WTC11 (cell line): Measurements from ENCODE around the gene FOXRED1. TPM values are rescaled to one million over a fixed set of nuclear protein-coding genes. Genes with fewer than 3 reads are reported as not detected.
A peak's percentile ranks its signal among the peaks of the same experiment; 100 is the strongest.

Experiments used
- ATAC-seq: fragments of 200-7000 bp; cut with Tn5 transposase; 2 replicates; pipeline ENCODE4 v1.10.0; 2021; ENCODE audit warnings: mild to moderate bottlenecking, moderate library complexity
- CTCF ChIA-PET: fragments of 300-600 bp; sonication (Branson Sonifier 250); formaldehyde crosslinking; loops from one replicate; lab custom pipeline; 2021; ENCODE audit warnings: antibody characterized with exemption; lab: Charles Lee
- POLR2A ChIA-PET: fragments of 350-600 bp; sonication (Branson Sonifier 250); formaldehyde crosslinking; loops from one replicate; lab custom pipeline; 2021; ENCODE audit warnings: antibody characterized with exemption; lab: Charles Lee
- DNase-seq: peaks from one replicate; pipeline ENCODE4 v3.0.0; 2021; ENCODE audit warnings: low spot score
- H3K27ac Mint-ChIP-seq: 2 replicates; pipeline ENCODE4 v1.8.0; 2021; ENCODE audit warnings: mixed read lengths
- H3K27me3 Mint-ChIP-seq: 2 replicates; pipeline ENCODE4 v1.8.0; 2021; ENCODE audit warnings: low read depth, mild to moderate bottlenecking, moderate library complexity, mixed read lengths
- H3K36me3 Mint-ChIP-seq: 2 replicates; pipeline ENCODE4 v1.8.0; 2021; ENCODE audit warnings: mixed read lengths
- H3K4me1 Mint-ChIP-seq: 2 replicates; pipeline ENCODE4 v1.8.0; 2022; ENCODE audit warnings: mixed read lengths
- H3K4me3 Mint-ChIP-seq: 2 replicates; pipeline ENCODE4 v1.8.0; 2021; ENCODE audit warnings: mild to moderate bottlenecking, moderate library complexity, mixed read lengths
- H3K9me3 Mint-ChIP-seq: 2 replicates; pipeline ENCODE4 v1.8.0; 2021; ENCODE audit warnings: mixed read lengths
- CREB1 ChIP-seq: sonication (generic); formaldehyde crosslinking; IDR thresholded peaks from 2 replicates; pipeline ENCODE4 v1.8.0; 2023; ENCODE audit warnings: mild to moderate bottlenecking, missing genetic modification reagents
- CREM ChIP-seq: sonication (generic); formaldehyde crosslinking; IDR thresholded peaks from 2 replicates; pipeline ENCODE4 v1.8.1; 2022; ENCODE audit warnings: mild to moderate bottlenecking, missing genetic modification reagents, moderate library complexity
- E2F5 ChIP-seq: sonication (generic); formaldehyde crosslinking; IDR thresholded peaks from 2 replicates; pipeline ENCODE4 v1.8.1; 2022; ENCODE audit warnings: mild to moderate bottlenecking, moderate library complexity, missing genetic modification reagents
- ELF4 ChIP-seq: sonication (generic); formaldehyde crosslinking; IDR thresholded peaks from 2 replicates; pipeline ENCODE4 v1.8.1; 2022; ENCODE audit warnings: low read depth, mild to moderate bottlenecking, moderate library complexity, missing genetic modification reagents
- ERG ChIP-seq: fragments of 250-450 bp; sonication (Bioruptor Pico); IDR thresholded peaks from 2 replicates; pipeline ENCODE4 v1.8.0; 2021; ENCODE audit warnings: mild to moderate bottlenecking
- GRHL2 ChIP-seq: fragments of 250-450 bp; sonication (Bioruptor Pico); IDR thresholded peaks from 2 replicates; pipeline ENCODE4 v1.8.0; 2022; ENCODE audit warnings: mild to moderate bottlenecking, moderate library complexity; ENCODE audit not compliant: insufficient replicate concordance, severe bottlenecking
- GTF2I ChIP-seq: fragments of 250-450 bp; sonication (Bioruptor Pico); conservative IDR thresholded peaks from 2 replicates; pipeline ENCODE4 v1.4.0; 2021; ENCODE audit warnings: mild to moderate bottlenecking
- JAZF1 ChIP-seq: fragments of 250-450 bp; sonication (Bioruptor Pico); IDR thresholded peaks from 2 replicates; pipeline ENCODE4 v1.9.0; 2021; ENCODE audit warnings: moderate library complexity, mild to moderate bottlenecking, inconsistent platforms
- JUN ChIP-seq: sonication (generic); formaldehyde crosslinking; IDR thresholded peaks from 2 replicates; pipeline ENCODE4 v1.8.0; 2023; ENCODE audit warnings: mild to moderate bottlenecking, missing genetic modification reagents
- KAT7 ChIP-seq: sonication (generic); formaldehyde crosslinking; IDR thresholded peaks from 2 replicates; pipeline ENCODE4 v1.8.1; 2023; ENCODE audit warnings: missing genetic modification reagents, mild to moderate bottlenecking, borderline replicate concordance
- MXD4 ChIP-seq: fragments of 250-450 bp; sonication (Bioruptor Pico); IDR thresholded peaks from 2 replicates; pipeline ENCODE4 v1.8.0; 2021; ENCODE audit warnings: mild to moderate bottlenecking, moderate library complexity, borderline replicate concordance
- MYBL2 ChIP-seq: sonication (generic); formaldehyde crosslinking; IDR thresholded peaks from 2 replicates; pipeline ENCODE4 v1.8.1; 2023; ENCODE audit warnings: mild to moderate bottlenecking, moderate library complexity, missing genetic modification reagents
- NFYB ChIP-seq: sonication (generic); formaldehyde crosslinking; conservative IDR thresholded peaks from 2 replicates; pipeline ENCODE4 v1.8.0; 2022; ENCODE audit warnings: low read depth, missing genetic modification reagents
- NR2C2 ChIP-seq: sonication (generic); formaldehyde crosslinking; IDR thresholded peaks from 2 replicates; pipeline ENCODE4 v1.8.0; 2022; ENCODE audit warnings: mild to moderate bottlenecking, missing genetic modification reagents
- PRRX2 ChIP-seq: fragments of 250-450 bp; sonication (Bioruptor Pico); IDR thresholded peaks from 2 replicates; pipeline ENCODE4 v1.8.0; 2021; ENCODE audit warnings: mild to moderate bottlenecking
- SMAD3 ChIP-seq: sonication (generic); formaldehyde crosslinking; IDR thresholded peaks from 2 replicates; pipeline ENCODE4 v1.8.0; 2022; ENCODE audit warnings: missing genetic modification reagents, mild to moderate bottlenecking, borderline replicate concordance
- SP1 ChIP-seq: sonication (generic); formaldehyde crosslinking; conservative IDR thresholded peaks from 2 replicates; pipeline ENCODE4 v1.8.1; 2022; ENCODE audit warnings: missing genetic modification reagents
- TP53 ChIP-seq: sonication (generic); formaldehyde crosslinking; IDR thresholded peaks from 2 replicates; pipeline ENCODE4 v1.8.1; 2023; ENCODE audit warnings: mild to moderate bottlenecking, missing genetic modification reagents
- USF2 ChIP-seq: sonication (generic); formaldehyde crosslinking; IDR thresholded peaks from 2 replicates; pipeline ENCODE4 v1.8.1; 2023; ENCODE audit warnings: mild to moderate bottlenecking, missing genetic modification reagents, moderate library complexity
- total RNA-seq: library from RNA; stranded (reverse); gene quantifications from 3 replicates; pipeline ENCODE4 v1.2.3, GENCODE V29; 2021
- TF ChIP-seq, protein P1 (sequence below): sonication (generic); formaldehyde crosslinking; IDR thresholded peaks from 2 replicates; pipeline ENCODE4 v1.8.1; 2023; ENCODE audit warnings: mild to moderate bottlenecking, missing genetic modification reagents
- TF ChIP-seq, protein P2 (sequence below): fragments of 250-450 bp; sonication (Bioruptor Pico); IDR thresholded peaks from 2 replicates; pipeline ENCODE4 v1.9.0; 2021; ENCODE audit warnings: mild to moderate bottlenecking, borderline replicate concordance
- TF ChIP-seq, protein P3 (sequence below): sonication (generic); formaldehyde crosslinking; IDR thresholded peaks from 2 replicates; pipeline ENCODE4 v1.8.0; 2023; ENCODE audit warnings: missing genetic modification reagents
- TF ChIP-seq, protein P4 (sequence below): sonication (generic); formaldehyde crosslinking; IDR thresholded peaks from 2 replicates; pipeline ENCODE4 v1.8.0; 2022; ENCODE audit warnings: mild to moderate bottlenecking, missing genetic modification reagents
- TF ChIP-seq, protein P5 (sequence below): sonication (generic); formaldehyde crosslinking; IDR thresholded peaks from 2 replicates; pipeline ENCODE4 v1.8.0; 2022; ENCODE audit warnings: mild to moderate bottlenecking, missing genetic modification reagents

Gene FOXRED1
- total RNA-seq, 1 experiment from 2014 or later: 61.9 TPM

- Mint-ChIP-seq H3K4me3 (peak within 1 kb of the TSS; percentile 91), H3K27ac (peak within 1 kb of the TSS; percentile 95), H3K36me3 (peaks cover 17% of the 10 kb centered on the region), H3K9me3 (no peaks in the 10 kb centered on the region), H3K4me1 (peaks cover 23% of the 10 kb centered on the region), H3K27me3 (no peaks in the 10 kb centered on the region)
- ChIA-PET POLR2A (no interaction called here), CTCF (interaction anchor here (1.0 to 1.3 kb wide), 4 partner anchors 108 to 182 kb away, joined by 3 to 6 read pairs (median 4); no protein-coding TSS in a partner anchor)
- DNase-seq (peak; percentile 91), ATAC-seq (peak; percentile 97)
- TF ChIP-seq GRHL2 (CRISPR knock-in tag) (no peak), KAT7 (CRISPR knock-in tag) (no peak; the same call in 1 of the 2 replicates), GTF2I (no peak), ELF4 (0 out of 2 replicates have a peak, but pooled peaks have one; percentile 69), MXD4 (CRISPR knock-in tag) (no peak), MYBL2 (CRISPR knock-in tag) (peak; percentile 88), E2F5 (CRISPR knock-in tag) (peak; percentile 87; the same call in 1 of the 2 replicates), USF2 (CRISPR knock-in tag) (no peak; the same call in 1 of the 2 replicates), JAZF1 (CRISPR knock-in tag) (no peak), CREM (CRISPR knock-in tag) (peak; percentile 81), SP1 (peak; percentile 94; the same call in 1 of the 2 replicates), JUN (CRISPR knock-in tag) (no peak), SMAD3 (CRISPR knock-in tag) (peak; percentile 78), CREB1 (peak; percentile 85; the same call in 1 of the 2 replicates), ERG (CRISPR knock-in tag) (0 out of 2 replicates have a peak, but pooled peaks have one; percentile 53), PRRX2 (CRISPR knock-in tag) (no peak), NFYB (CRISPR knock-in tag) (no peak), TP53 (peak; percentile 94), NR2C2 (CRISPR knock-in tag) (no peak)
- TF ChIP-seq, protein P1, sequence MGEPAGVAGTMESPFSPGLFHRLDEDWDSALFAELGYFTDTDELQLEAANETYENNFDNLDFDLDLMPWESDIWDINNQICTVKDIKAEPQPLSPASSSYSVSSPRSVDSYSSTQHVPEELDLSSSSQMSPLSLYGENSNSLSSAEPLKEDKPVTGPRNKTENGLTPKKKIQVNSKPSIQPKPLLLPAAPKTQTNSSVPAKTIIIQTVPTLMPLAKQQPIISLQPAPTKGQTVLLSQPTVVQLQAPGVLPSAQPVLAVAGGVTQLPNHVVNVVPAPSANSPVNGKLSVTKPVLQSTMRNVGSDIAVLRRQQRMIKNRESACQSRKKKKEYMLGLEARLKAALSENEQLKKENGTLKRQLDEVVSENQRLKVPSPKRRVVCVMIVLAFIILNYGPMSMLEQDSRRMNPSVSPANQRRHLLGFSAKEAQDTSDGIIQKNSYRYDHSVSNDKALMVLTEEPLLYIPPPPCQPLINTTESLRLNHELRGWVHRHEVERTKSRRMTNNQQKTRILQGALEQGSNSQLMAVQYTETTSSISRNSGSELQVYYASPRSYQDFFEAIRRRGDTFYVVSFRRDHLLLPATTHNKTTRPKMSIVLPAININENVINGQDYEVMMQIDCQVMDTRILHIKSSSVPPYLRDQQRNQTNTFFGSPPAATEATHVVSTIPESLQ: no peak
- TF ChIP-seq, protein P2, sequence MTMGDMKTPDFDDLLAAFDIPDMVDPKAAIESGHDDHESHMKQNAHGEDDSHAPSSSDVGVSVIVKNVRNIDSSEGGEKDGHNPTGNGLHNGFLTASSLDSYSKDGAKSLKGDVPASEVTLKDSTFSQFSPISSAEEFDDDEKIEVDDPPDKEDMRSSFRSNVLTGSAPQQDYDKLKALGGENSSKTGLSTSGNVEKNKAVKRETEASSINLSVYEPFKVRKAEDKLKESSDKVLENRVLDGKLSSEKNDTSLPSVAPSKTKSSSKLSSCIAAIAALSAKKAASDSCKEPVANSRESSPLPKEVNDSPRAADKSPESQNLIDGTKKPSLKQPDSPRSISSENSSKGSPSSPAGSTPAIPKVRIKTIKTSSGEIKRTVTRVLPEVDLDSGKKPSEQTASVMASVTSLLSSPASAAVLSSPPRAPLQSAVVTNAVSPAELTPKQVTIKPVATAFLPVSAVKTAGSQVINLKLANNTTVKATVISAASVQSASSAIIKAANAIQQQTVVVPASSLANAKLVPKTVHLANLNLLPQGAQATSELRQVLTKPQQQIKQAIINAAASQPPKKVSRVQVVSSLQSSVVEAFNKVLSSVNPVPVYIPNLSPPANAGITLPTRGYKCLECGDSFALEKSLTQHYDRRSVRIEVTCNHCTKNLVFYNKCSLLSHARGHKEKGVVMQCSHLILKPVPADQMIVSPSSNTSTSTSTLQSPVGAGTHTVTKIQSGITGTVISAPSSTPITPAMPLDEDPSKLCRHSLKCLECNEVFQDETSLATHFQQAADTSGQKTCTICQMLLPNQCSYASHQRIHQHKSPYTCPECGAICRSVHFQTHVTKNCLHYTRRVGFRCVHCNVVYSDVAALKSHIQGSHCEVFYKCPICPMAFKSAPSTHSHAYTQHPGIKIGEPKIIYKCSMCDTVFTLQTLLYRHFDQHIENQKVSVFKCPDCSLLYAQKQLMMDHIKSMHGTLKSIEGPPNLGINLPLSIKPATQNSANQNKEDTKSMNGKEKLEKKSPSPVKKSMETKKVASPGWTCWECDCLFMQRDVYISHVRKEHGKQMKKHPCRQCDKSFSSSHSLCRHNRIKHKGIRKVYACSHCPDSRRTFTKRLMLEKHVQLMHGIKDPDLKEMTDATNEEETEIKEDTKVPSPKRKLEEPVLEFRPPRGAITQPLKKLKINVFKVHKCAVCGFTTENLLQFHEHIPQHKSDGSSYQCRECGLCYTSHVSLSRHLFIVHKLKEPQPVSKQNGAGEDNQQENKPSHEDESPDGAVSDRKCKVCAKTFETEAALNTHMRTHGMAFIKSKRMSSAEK (CRISPR knock-in tag): no peak; the same call in 1 of the 2 replicates
- TF ChIP-seq, protein P3, sequence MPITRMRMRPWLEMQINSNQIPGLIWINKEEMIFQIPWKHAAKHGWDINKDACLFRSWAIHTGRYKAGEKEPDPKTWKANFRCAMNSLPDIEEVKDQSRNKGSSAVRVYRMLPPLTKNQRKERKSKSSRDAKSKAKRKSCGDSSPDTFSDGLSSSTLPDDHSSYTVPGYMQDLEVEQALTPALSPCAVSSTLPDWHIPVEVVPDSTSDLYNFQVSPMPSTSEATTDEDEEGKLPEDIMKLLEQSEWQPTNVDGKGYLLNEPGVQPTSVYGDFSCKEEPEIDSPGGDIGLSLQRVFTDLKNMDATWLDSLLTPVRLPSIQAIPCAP: peak; percentile 93
- TF ChIP-seq, protein P4, sequence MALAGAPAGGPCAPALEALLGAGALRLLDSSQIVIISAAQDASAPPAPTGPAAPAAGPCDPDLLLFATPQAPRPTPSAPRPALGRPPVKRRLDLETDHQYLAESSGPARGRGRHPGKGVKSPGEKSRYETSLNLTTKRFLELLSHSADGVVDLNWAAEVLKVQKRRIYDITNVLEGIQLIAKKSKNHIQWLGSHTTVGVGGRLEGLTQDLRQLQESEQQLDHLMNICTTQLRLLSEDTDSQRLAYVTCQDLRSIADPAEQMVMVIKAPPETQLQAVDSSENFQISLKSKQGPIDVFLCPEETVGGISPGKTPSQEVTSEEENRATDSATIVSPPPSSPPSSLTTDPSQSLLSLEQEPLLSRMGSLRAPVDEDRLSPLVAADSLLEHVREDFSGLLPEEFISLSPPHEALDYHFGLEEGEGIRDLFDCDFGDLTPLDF: peak; percentile 43; the same call in 1 of the 2 replicates
- TF ChIP-seq, protein P5, sequence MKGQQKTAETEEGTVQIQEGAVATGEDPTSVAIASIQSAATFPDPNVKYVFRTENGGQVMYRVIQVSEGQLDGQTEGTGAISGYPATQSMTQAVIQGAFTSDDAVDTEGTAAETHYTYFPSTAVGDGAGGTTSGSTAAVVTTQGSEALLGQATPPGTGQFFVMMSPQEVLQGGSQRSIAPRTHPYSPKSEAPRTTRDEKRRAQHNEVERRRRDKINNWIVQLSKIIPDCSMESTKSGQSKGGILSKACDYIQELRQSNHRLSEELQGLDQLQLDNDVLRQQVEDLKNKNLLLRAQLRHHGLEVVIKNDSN (CRISPR knock-in tag): peak; percentile 42; the same call in 1 of the 2 replicates
Measured at GRCh38 chr11:126303623-126304456, 34.9 kb downstream of the FOXRED1 start, which contains the start of gene DCPS. TSS of gene DCPS (plus strand) at chr11:126304060. CDS start at chr11:126304081, 21 bp downstream.
